GM12891 (cell line): ENCODE measurements around the gene DCUN1D1.

Source experiments
- POLR2A ChIP-seq: IDR thresholded peaks from 2 replicates; pipeline ENCODE4 v1.6.1; 2011; ENCODE audit warnings: low read depth, low read length, control low read depth
- POLR2AphosphoS5 ChIP-seq: IDR thresholded peaks from 2 replicates; pipeline ENCODE4 v1.6.1; 2011; ENCODE audit warnings: low read depth, low read length, control low read depth
- POU2F2 ChIP-seq: IDR thresholded peaks from 2 replicates; pipeline ENCODE4 v1.6.1; 2011; ENCODE audit warnings: low read depth, mild to moderate bottlenecking, control low read depth, low read length, moderate library complexity
- SPI1 ChIP-seq: IDR thresholded peaks from 2 replicates; pipeline ENCODE4 v1.6.1; 2011; ENCODE audit warnings: low read depth, low read length, control low read depth
- TAF1 ChIP-seq: IDR thresholded peaks from 2 replicates; pipeline ENCODE4 v1.6.1; 2011; ENCODE audit warnings: low read depth, low read length, control low read depth

GRCh38 chr3:182904164-182904563 is 76.2 kb downstream of the DCUN1D1 start:
- TF ChIP-seq POLR2AphosphoS5 (no peak), POLR2A (no peak), TAF1 (no peak), SPI1 (no peak), POU2F2 (no peak)
